ENCODE measurements around the gene FA2H.
A peak's percentile ranks its signal among the peaks of the same experiment; 100 is the strongest.
"Not testable (repeated sequence)": the region's sequence is repeated elsewhere in the genome, so short reads cannot be mapped to it uniquely, and the experiment has no call there.

The FA2H gene

GRCh38 chr16:74682556-74682955, 92.1 kb downstream of the FA2H start:
- DNase-seq (ENCODE audit: low spot score) = no peak

- no peak for DNase-seq (ENCODE audit: low spot score)
These were observed 93.9 kb downstream of the FA2H start for GRCh38 chr16:74680681-74681080.

- DNase-seq (ENCODE audit: low spot score) = no peak
These were observed 94.6 kb downstream of the FA2H start for GRCh38 chr16:74679983-74680382.

- no peak for DNase-seq (ENCODE audit: low spot score)
These were observed 96.8 kb downstream of the FA2H start for GRCh38 chr16:74677868-74678267.

- DNase-seq (ENCODE audit: low spot score) = no peak
These were observed 100.7 kb downstream of the FA2H start for GRCh38 chr16:74673876-74674275.

- not testable (repeated sequence) for DNase-seq (ENCODE audit: low spot score)
These were observed 105.7 kb downstream of the FA2H start for GRCh38 chr16:74668877-74669276.

- DNase-seq (ENCODE audit: low spot score) = no peak
These were observed 107.3 kb downstream of the FA2H start for GRCh38 chr16:74667255-74667700.

GRCh38 chr16:74666425-74667254, 108.0 kb downstream of the FA2H start, which contains the start of gene RFWD3:
Gene RFWD3 (minus strand): TSS chr16:74666877. CDS start chr16:74661449, 5,428 bp downstream.
- peak; percentile 99 for DNase-seq (ENCODE audit: low spot score)

- no peak for DNase-seq (ENCODE audit: low spot score)
These were observed 108.6 kb downstream of the FA2H start for GRCh38 chr16:74666010-74666421.

Measured in HuH-7.5 (cell line).